HG03571 (cell line): ENCODE data around the gene FNBP1L.

Source experiments
- ATAC-seq: cut with Tn5 transposase; IDR thresholded peaks from one replicate; pipeline ENCODE4 v1.9.1; 2021; ENCODE audit not compliant: unreplicated experiment

The FNBP1L gene

GRCh38 chr1:93591291-93591675, 143.4 kb downstream of the FNBP1L start:
- ATAC-seq: peak; percentile 34

DNA sequence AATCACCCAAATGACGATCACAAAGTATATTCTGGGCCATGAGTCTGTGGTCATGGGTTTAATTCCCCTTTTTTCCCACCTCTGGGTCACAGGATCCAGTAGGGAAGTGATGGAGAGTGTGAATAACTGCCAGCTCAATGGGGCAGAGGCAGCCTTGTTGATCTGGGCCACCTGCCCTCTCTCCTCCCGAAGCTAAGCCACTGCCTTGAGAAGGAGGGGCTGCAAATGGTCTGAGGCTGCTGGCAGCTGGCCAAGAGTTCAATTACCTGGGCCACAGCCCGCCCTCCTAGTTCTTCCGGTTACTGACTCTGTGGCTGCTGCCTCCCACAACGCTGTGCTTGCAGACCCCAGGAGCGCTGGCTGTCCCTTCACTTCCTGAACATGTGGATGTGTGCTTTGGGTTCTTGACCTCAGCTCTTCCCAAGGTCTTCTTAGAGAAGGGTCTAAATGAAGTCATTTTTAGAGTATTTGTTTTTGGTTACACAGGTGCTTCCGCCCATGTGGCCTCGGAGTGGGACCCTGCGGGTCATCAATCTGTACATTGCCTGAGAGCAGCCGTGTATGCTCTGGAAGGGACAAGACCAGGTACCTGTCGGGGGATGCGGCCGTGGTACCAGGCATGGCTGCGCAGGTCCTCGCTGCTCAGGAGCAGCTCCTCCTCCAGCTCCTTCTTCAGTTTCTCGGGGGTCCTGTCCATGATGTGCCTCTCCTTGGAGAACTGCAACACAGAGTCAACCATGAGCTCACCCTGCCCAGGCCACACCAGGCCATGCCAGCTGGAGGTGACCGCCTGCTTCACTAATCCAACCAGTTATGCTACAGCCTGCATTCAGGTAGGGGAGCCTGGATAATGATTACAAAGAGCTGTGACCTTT, 144.0 kb downstream of the FNBP1L start:
- ATAC-seq: peak; percentile 89

- no peak for ATAC-seq
Observed at GRCh38 chr1:93592551-93592949, 144.6 kb downstream of the FNBP1L start.

DNA sequence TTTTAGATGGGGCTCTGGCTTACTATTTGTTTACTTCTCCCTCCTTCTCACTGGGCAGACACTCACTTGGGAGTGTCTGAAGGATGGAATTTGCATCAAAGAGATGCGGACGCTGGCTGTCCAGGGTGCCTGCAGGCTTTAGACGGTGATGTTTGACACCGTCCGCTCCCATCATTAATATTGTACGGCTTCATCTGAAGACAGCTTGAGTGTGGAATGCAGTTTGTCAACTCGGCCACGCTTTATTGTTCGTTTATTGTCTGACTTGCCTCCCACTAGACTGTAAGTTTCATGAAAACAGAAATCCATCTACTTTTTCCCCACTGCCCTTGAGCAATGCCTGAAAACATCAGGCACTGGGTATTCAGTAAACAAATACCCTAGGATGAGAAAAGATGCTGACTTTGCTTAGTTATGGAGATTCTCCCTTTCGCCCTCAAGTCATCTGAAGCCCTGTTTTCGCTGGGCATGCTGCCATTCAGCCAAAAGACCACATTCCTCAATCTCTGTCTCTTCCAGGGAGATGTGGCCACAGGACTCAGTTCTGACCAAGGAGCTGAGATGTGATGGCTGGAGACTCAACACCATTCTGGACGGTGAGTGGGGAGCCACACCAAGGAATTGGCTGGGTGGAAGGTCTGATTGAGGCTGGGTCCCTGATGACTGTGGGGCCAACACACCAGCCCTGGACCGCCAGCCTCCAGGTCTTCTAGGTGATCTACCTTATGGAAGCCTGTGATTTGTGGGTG, 146.1 kb downstream of the FNBP1L start:
- no peak for ATAC-seq

GRCh38 chr1:93594603-93594880, 146.6 kb downstream of the FNBP1L start:
- no peak for ATAC-seq

DNA sequence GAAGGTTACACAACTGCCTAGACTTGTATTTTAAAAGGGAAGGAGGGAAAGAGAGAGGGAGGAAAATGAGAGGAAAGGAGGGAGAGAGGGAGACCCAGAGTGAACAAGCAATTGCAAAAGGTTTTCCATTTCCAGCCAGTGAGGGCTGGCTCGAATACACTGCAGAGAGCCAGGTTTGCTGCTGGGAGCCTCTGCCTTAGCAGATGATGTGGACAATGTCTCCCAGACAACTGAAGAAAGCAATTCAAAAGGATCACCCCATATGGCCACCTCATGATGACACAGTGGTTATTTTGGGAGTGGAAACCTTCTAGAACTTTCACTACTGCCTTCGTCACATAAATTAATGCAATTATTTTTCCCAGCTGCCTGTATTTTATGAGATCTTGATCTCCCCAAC, 147.3 kb downstream of the FNBP1L start:
- ATAC-seq: no peak

- no peak for ATAC-seq
Observed at GRCh38 chr1:93595743-93596142, 147.8 kb downstream of the FNBP1L start.

GRCh38 chr1:93596329-93597089, 148.6 kb downstream of the FNBP1L start:
- ATAC-seq: no peak

GRCh38 chr1:93597709-93598108, 149.8 kb downstream of the FNBP1L start:
- ATAC-seq: no peak

DNA sequence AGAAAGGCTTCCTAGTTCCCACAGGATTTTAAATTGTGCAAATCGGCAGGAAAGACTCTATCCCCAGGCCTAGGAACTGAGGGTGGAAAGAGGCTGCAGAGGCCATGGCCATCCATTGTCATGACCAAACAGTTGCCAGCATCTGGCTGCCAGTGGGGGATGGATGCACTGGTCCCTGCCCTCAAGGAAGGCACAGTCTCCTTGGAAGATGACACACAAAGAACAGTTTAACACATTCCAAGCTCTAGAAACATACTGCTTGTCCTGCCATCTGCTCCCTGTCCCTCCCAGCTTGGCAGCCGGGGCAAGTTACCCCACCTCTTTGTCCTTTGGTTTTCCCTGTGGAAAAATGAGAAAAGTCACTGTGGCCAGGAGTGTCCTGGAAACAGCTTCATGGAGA, 150.5 kb downstream of the FNBP1L start:
- ATAC-seq: no peak

- ATAC-seq: no peak
Observed at GRCh38 chr1:93598861-93599439, 151.0 kb downstream of the FNBP1L start.

DNA sequence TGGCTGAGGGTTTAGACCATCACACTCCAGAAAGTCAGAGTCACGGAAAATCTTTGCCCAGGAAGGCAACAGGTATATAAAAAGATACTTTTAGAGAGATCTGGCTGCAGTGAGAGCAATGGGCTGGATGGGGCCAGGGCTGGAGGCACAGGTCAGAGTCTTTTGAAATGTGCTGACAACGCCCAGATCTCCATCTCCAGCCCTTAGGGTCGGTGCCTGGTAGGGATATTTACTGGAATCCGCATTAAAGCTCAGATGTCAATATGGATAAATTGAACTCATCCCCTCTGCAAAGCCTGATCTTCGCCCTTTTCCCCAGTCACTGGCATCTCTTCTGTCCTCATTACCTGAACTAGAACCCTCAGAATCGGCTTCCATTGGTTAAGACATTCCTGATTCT, 151.6 kb downstream of the FNBP1L start:
- ATAC-seq: no peak

- ATAC-seq: no peak
Observed at GRCh38 chr1:93600663-93601062, 152.7 kb downstream of the FNBP1L start.

DNA sequence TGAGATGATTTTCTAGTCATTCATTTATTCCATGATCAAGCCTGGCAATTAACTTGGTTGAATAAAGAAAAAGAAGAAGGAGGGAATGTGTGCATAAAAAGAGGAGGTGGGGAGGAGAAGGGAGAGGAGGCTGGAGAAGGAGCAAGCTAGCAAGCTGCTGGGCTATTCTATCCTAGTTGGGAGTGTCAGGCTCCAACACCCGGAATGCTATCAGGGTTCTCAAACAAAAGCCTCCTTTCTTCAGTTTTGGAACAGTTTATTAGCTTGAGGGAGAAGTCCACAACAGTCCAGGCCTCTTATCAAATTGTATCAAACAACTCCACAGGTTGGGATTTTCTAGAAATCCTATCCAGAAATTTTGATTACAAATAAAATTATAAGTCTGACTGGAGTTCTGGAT, 153.8 kb downstream of the FNBP1L start:
- no peak for ATAC-seq

DNA sequence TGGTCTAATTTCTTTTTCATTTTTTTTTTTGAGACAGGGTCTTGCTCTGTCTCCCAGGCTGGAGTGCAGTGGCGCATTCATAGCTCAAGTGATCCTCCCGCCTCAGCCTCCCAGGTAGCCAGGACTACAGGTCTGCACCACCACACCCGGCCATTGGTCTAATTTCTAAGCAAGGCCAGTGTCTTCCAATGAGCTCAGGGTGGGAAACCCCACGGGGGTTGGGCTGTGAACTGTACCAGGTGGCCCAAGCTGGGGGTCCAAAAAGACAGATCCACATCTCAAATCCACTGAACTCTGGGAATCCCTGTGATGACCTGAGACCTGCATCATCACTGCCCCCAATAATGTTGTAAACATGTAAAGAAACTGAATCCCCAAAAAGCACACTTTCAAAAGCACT, 154.2 kb downstream of the FNBP1L start:
- ATAC-seq: no peak

GRCh38 chr1:93603106-93603505, 155.2 kb downstream of the FNBP1L start:
- no peak for ATAC-seq

- ATAC-seq: no peak
Observed at GRCh38 chr1:93603601-93604000, 155.7 kb downstream of the FNBP1L start.
